Neural crest cell (in vitro differentiated cells): Measurements from ENCODE around the gene POLD2. TPM values are rescaled to one million over a fixed set of nuclear protein-coding genes. Genes with fewer than 3 reads are reported as not detected.
"Not testable (repeated sequence)": the region's sequence is repeated elsewhere in the genome, so short reads cannot be mapped to it uniquely, and the experiment has no call there.

ENCODE experiments used
- DNase-seq: peaks from one replicate; pipeline ENCODE4 v3.0.0; 2021; ENCODE audit warnings: low read depth, mixed read lengths, low spot score
- H3K27ac Mint-ChIP-seq: one replicate; pipeline ENCODE4 v1.8.0; 2021; ENCODE audit warnings: mild to moderate bottlenecking, mixed read lengths; ENCODE audit not compliant: unreplicated experiment
- H3K27me3 Mint-ChIP-seq: 2 replicates; pipeline ENCODE4 v1.8.0; 2021; ENCODE audit warnings: low read depth, mild to moderate bottlenecking, mixed read lengths
- H3K36me3 Mint-ChIP-seq: 2 replicates; pipeline ENCODE4 v1.8.0; 2021; ENCODE audit warnings: low read depth, mild to moderate bottlenecking, mixed read lengths
- H3K4me1 Mint-ChIP-seq: 2 replicates; pipeline ENCODE4 v1.8.0; 2021; ENCODE audit warnings: mixed read lengths
- H3K4me3 Mint-ChIP-seq: one replicate; pipeline ENCODE4 v1.8.0; 2021; ENCODE audit warnings: mild to moderate bottlenecking, mixed read lengths
- H3K9me3 Mint-ChIP-seq: 2 replicates; pipeline ENCODE4 v1.8.0; 2021; ENCODE audit warnings: mixed read lengths
- long read RNA-seq: library from polyadenylated mRNA; unstranded; transcript quantifications from one replicate; pipeline ENCODE4 v2.0.0, GENCODE V29; 2020
- total RNA-seq: library from RNA; stranded (reverse); gene quantifications from 2 replicates; pipeline ENCODE4 v1.2.1, GENCODE V29; 2021
- TF ChIP-seq, protein P1 (sequence below): fragments of 200-600 bp; sonication (generic); conservative IDR thresholded peaks from 2 replicates; pipeline ENCODE4 v1.5.0; 2021; ENCODE audit warnings: antibody characterized with exemption, mild to moderate bottlenecking

The POLD2 gene
- 159 and 167 TPM in 2 replicates for total RNA-seq
- long read RNA-seq, transcript POLD2-218 (11 exons, 1,619 nt) = major isoform, 91 of 124 reads
- long read RNA-seq, transcript POLD2-207 (11 exons, 1,659 nt) = minor isoform, 7 of 124 reads
- long read RNA-seq, partial matches to known transcripts = 11 of 124 reads
- long read RNA-seq, other reads (novel, unspliced or antisense) = 14 of 124 reads

DNA sequence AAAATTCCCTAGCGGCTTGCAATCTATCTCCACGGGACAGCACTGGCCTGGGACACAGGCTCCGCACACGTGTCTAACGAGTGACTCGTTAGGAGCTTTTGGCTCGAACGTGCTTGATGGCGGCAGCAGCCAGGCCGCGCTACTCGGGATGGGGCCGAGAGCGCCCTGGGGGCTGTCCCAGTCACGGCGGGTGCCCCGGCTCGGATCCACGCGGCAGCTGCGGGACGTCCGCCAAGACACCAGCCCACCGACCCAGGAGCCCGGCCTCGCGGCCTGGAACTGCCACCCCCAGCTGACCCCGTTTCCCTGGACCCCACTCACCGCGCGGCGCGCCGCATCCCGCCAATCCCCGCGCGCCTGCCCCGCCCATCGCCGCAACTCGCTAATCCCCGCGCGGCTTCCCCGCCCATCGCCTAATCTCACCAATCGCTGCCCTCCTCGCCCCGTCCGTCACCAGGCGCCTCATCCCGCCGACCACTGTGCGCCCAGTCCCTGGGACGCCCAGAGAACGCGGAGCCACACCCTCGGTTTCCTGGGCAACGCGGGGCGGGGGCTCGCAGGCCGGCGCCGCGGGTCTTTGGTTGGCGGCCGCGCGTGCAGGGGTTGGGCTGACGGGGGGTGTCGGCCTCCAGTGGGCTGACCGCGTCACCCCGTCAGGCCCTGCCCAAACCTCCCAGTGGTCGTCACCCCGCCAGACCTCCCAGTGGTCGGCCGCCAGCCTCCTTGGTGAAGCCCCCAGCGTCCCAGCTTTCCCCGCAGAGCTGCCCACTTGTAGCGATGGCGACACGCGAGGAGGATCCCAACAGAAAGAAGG is at the start of gene POLD2:
Gene POLD2 (minus strand): TSS at position 359 of the 814 bp plus-strand sequence. CDS start 1,495 bp downstream, outside the sequence.
- peak within 1 kb of the TSS; percentile 85 for H3K27ac Mint-ChIP-seq
- TF ChIP-seq, protein P1, sequence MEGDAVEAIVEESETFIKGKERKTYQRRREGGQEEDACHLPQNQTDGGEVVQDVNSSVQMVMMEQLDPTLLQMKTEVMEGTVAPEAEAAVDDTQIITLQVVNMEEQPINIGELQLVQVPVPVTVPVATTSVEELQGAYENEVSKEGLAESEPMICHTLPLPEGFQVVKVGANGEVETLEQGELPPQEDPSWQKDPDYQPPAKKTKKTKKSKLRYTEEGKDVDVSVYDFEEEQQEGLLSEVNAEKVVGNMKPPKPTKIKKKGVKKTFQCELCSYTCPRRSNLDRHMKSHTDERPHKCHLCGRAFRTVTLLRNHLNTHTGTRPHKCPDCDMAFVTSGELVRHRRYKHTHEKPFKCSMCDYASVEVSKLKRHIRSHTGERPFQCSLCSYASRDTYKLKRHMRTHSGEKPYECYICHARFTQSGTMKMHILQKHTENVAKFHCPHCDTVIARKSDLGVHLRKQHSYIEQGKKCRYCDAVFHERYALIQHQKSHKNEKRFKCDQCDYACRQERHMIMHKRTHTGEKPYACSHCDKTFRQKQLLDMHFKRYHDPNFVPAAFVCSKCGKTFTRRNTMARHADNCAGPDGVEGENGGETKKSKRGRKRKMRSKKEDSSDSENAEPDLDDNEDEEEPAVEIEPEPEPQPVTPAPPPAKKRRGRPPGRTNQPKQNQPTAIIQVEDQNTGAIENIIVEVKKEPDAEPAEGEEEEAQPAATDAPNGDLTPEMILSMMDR = no peak
- peak within 1 kb of the TSS; percentile 93 for H3K4me3 Mint-ChIP-seq
- peaks cover 40% of the 10 kb centered on the region for H3K4me1 Mint-ChIP-seq
- peaks cover 10% of the 10 kb centered on the region for H3K36me3 Mint-ChIP-seq
- H3K9me3 Mint-ChIP-seq = peaks cover 11% of the 10 kb centered on the region
- DNase-seq = peak; percentile 97
- no peaks in the 10 kb centered on the region for H3K27me3 Mint-ChIP-seq

DNA sequence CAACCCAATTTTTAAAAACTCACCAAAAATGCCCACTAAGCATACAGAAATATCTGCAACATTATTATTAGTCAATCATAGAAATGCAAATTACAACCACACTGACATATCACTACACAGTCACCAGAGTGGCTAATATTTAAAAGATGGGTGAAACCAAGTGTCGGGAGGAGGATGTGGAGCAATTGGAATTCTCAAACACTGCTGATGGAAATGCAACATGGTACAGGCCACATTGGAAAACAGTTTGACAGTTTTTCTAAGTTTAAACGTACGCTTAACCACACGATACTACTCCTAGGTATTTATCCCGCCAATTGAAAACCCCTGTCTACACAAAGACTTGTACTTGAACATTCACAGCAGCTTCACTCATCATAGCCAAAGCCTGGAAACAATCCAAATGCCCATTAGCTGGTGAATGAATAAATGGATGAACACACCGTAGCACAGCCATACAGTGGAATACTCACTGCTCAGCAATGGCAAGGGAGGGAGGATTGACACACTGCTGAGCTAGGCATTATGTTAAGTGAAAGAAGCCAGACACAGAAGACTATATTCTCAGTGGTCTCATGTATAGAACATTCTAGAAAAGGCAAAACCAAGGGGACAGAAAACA is 49.6 kb upstream of the POLD2 start:
- no peak overlapping the region for H3K27ac Mint-ChIP-seq
- DNase-seq = no peak
- peaks cover 33% of the 10 kb centered on the region for H3K27me3 Mint-ChIP-seq
- H3K4me3 Mint-ChIP-seq = no peak overlapping the region
- peaks cover 4% of the 10 kb centered on the region for H3K4me1 Mint-ChIP-seq
- TF ChIP-seq, protein P1 = no peak
- H3K36me3 Mint-ChIP-seq = peaks cover 2% of the 10 kb centered on the region
- peaks cover 7% of the 10 kb centered on the region for H3K9me3 Mint-ChIP-seq

DNA sequence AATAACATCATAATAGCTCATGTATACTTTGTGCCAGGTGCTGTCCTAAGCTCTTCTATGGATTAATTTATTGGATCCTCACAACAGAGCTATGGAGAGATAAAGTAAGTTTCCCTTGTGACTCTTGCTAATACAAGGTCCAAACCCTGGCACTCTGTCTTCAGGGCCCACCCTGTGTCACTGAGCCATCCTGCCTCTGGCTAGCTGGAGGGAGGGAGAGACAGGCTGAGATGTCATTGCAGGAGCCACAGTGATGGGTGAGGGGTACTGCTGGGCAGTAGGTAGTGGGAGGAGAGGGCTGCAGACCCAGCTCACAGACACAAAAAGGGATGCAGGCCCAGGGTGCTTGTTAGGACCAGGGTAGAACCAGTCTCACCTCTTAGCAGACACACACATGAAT is 49.0 kb upstream of the POLD2 start:
- TF ChIP-seq, protein P1 = no peak

DNA sequence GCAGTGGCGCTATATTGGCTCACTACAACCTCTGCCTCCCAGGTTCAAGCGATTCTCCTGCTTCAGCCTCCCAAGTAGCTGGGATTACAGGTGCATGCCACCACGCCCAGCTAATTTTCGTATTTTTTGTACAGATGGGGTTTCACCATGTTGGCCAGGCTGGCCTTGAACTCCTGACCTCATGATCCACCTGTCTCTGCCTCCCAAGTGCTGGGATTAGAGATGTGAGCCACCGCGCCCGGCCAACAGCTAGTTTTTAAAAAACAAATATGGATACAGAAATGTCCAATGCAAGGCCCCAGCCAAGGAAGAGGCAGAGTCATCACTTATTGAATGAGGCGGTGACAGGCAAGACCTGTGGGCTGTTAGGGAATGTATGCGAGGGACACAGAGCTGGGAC is 48.6 kb upstream of the POLD2 start:
- H3K27ac Mint-ChIP-seq, H3K4me3 Mint-ChIP-seq, H3K36me3 Mint-ChIP-seq, H3K9me3 Mint-ChIP-seq, DNase-seq, H3K4me1 Mint-ChIP-seq: not testable (repeated sequence)
- peaks cover 37% of the 10 kb centered on the region for H3K27me3 Mint-ChIP-seq

More for the DNA sequence above, 49.0 kb upstream of the POLD2 start:
- DNase-seq = no peak
- no peaks in the 10 kb centered on the region for H3K4me1 Mint-ChIP-seq
- peaks cover 7% of the 10 kb centered on the region for H3K9me3 Mint-ChIP-seq
- no peak overlapping the region for H3K27ac Mint-ChIP-seq
- H3K27me3 Mint-ChIP-seq = peaks cover 35% of the 10 kb centered on the region
- peaks cover 2% of the 10 kb centered on the region for H3K36me3 Mint-ChIP-seq
- no peak overlapping the region for H3K4me3 Mint-ChIP-seq

DNA sequence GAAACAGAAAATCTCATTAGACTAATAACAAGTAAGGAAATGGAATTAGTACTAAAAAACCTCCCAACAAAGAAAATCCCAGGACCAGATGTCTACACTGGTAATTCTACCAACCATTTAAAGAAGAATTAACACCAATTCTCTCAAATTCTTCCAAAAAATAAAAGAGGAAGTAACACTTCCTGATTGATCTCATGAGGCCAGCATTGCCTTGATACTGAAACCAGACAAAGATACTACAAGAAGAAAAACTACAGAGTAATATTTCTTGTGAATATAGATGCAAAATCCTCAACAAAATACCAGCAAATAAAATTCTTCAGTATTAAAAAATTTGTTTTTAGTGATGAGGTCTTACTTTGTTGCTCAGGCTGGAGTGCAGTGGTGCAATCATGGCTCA is 44.6 kb upstream of the POLD2 start:
- H3K36me3 Mint-ChIP-seq = peaks cover 2% of the 10 kb centered on the region
- no peaks in the 10 kb centered on the region for H3K4me1 Mint-ChIP-seq
- H3K9me3 Mint-ChIP-seq = peaks cover 7% of the 10 kb centered on the region
- TF ChIP-seq, protein P1 = no peak
- H3K4me3 Mint-ChIP-seq = no peak overlapping the region
- H3K27me3 Mint-ChIP-seq = peaks cover 27% of the 10 kb centered on the region
- no peak for DNase-seq
- H3K27ac Mint-ChIP-seq = no peak overlapping the region
